ENCODE data around the gene AOAH. TPM values are rescaled to one million over a fixed set of nuclear protein-coding genes. Genes with fewer than 3 reads are reported as not detected.

Gene AOAH
- total RNA-seq, 1 donor from 2014 or later = 0.28 TPM

GRCh38 chr7:36633377-36633776, 90.9 kb downstream of the AOAH start:
- Mint-ChIP-seq H3K27me3 (ENCODE audit: unreplicated experiment) (peaks cover 3% of the 10 kb centered on the region), H3K9me3 (ENCODE audit: unreplicated experiment) (no peaks in the 10 kb centered on the region), H3K36me3 (ENCODE audit: low read depth, unreplicated experiment) (no peaks in the 10 kb centered on the region), H3K4me1 (ENCODE audit: unreplicated experiment) (peaks cover 38% of the 10 kb centered on the region), H3K4me3 (ENCODE audit: unreplicated experiment) (no peak overlapping the region), H3K27ac (ENCODE audit: unreplicated experiment) (no peak overlapping the region)
- TF ChIP-seq, protein P1, sequence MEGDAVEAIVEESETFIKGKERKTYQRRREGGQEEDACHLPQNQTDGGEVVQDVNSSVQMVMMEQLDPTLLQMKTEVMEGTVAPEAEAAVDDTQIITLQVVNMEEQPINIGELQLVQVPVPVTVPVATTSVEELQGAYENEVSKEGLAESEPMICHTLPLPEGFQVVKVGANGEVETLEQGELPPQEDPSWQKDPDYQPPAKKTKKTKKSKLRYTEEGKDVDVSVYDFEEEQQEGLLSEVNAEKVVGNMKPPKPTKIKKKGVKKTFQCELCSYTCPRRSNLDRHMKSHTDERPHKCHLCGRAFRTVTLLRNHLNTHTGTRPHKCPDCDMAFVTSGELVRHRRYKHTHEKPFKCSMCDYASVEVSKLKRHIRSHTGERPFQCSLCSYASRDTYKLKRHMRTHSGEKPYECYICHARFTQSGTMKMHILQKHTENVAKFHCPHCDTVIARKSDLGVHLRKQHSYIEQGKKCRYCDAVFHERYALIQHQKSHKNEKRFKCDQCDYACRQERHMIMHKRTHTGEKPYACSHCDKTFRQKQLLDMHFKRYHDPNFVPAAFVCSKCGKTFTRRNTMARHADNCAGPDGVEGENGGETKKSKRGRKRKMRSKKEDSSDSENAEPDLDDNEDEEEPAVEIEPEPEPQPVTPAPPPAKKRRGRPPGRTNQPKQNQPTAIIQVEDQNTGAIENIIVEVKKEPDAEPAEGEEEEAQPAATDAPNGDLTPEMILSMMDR (IDR thresholded peaks at IDR 0.05; ENCODE audit: unreplicated experiment) = no peak
- DNase-seq (ENCODE audit: low spot score) = no peak

GRCh38 chr7:36630112-36630650, 94.1 kb downstream of the AOAH start:
- H3K4me1 Mint-ChIP-seq (ENCODE audit: unreplicated experiment) = peaks cover 20% of the 10 kb centered on the region
- H3K9me3 Mint-ChIP-seq (ENCODE audit: unreplicated experiment) = no peaks in the 10 kb centered on the region
- H3K36me3 Mint-ChIP-seq (ENCODE audit: low read depth, unreplicated experiment) = no peaks in the 10 kb centered on the region
- DNase-seq (ENCODE audit: low spot score) = no peak
- no peak overlapping the region for H3K4me3 Mint-ChIP-seq (ENCODE audit: unreplicated experiment)
- H3K27me3 Mint-ChIP-seq (ENCODE audit: unreplicated experiment) = peaks cover 3% of the 10 kb centered on the region
- TF ChIP-seq, protein P1 (IDR thresholded peaks at IDR 0.05; ENCODE audit: unreplicated experiment) = no peak
- no peak overlapping the region for H3K27ac Mint-ChIP-seq (ENCODE audit: unreplicated experiment)

DNA sequence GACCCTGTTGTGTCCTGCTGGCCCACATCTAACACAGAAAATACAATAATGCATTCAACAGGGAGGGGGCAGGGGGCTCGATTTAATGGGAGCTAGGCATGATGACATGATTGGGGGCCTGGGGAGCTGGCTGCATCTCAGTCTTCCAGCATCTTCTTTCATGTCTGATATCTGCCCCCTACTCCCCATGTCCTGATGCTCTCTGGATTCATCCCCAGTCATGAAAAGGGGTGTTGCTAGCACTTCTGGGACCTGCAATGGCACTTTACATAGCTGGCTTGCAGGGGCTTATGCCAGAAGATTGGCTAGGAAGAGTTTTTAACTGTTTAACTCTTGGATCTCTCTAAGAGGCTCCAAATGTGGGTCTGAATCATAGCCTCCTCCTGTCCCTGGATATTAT, 94.9 kb downstream of the AOAH start:
- TF ChIP-seq, protein P1 (IDR thresholded peaks at IDR 0.05; ENCODE audit: unreplicated experiment) = no peak
- H3K27me3 Mint-ChIP-seq (ENCODE audit: unreplicated experiment) = peaks cover 3% of the 10 kb centered on the region
- H3K9me3 Mint-ChIP-seq (ENCODE audit: unreplicated experiment) = no peaks in the 10 kb centered on the region
- no peak overlapping the region for H3K27ac Mint-ChIP-seq (ENCODE audit: unreplicated experiment)
- no peak overlapping the region for H3K4me3 Mint-ChIP-seq (ENCODE audit: unreplicated experiment)
- no peak for DNase-seq (ENCODE audit: low spot score)
- H3K4me1 Mint-ChIP-seq (ENCODE audit: unreplicated experiment) = peaks cover 20% of the 10 kb centered on the region
- no peaks in the 10 kb centered on the region for H3K36me3 Mint-ChIP-seq (ENCODE audit: low read depth, unreplicated experiment)

DNA sequence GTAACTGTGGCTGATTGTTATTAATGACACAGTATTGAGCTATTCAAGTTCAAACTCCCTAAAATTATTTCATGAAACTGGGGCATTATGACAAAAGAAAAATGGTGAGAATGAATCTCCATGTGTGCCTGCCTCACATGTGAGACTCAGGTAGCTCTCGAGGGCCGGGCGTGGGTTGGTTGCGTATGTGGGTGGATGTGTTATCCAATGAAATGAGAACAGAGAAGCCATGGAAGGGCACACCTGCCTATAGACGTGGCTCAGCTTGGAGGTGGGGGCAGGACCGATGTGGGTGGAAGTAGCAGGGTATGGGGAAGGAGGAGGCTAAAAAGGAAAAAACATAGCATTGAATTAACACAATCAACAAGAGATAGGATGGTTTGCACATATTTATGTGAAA, 96.5 kb downstream of the AOAH start:
- Mint-ChIP-seq H3K4me1 (ENCODE audit: unreplicated experiment) (peaks cover 30% of the 10 kb centered on the region), H3K36me3 (ENCODE audit: low read depth, unreplicated experiment) (no peaks in the 10 kb centered on the region), H3K4me3 (ENCODE audit: unreplicated experiment) (no peak overlapping the region), H3K27ac (ENCODE audit: unreplicated experiment) (no peak overlapping the region), H3K9me3 (ENCODE audit: unreplicated experiment) (no peaks in the 10 kb centered on the region), H3K27me3 (ENCODE audit: unreplicated experiment) (peaks cover 1% of the 10 kb centered on the region)
- DNase-seq (ENCODE audit: low spot score) = no peak
- TF ChIP-seq, protein P1 (IDR thresholded peaks at IDR 0.05; ENCODE audit: unreplicated experiment) = no peak

DNA sequence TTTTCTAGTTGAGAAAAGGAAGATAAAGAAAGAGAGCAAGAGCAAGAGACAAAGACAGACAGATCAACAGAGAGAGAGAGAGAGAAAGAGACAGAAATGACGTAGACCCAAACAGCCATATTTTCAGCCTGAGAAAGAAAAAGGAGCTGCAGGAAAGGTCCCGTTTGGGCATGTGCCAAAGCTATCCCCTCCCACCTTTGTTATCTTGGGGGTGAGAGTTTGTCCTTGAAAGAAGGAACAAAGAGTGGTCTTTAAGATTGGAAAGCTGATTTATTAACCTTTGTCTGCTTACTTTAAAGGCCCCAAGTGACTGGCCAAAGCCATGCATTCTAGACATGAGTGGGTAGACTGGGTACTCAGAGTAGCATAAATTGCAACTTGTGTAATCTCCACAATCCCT, 98.2 kb downstream of the AOAH start:
- DNase-seq (ENCODE audit: low spot score) = no peak
- Mint-ChIP-seq H3K36me3 (ENCODE audit: low read depth, unreplicated experiment) (no peaks in the 10 kb centered on the region), H3K27ac (ENCODE audit: unreplicated experiment) (no peak overlapping the region), H3K9me3 (ENCODE audit: unreplicated experiment) (no peaks in the 10 kb centered on the region), H3K4me3 (ENCODE audit: unreplicated experiment) (no peak overlapping the region), H3K4me1 (ENCODE audit: unreplicated experiment) (peaks cover 35% of the 10 kb centered on the region), H3K27me3 (ENCODE audit: unreplicated experiment) (peaks cover 1% of the 10 kb centered on the region)
- TF ChIP-seq, protein P1 (IDR thresholded peaks at IDR 0.05; ENCODE audit: unreplicated experiment) = no peak

Data from endothelial cell (in vitro differentiated cells).